Mucosa of stomach (tissue), 1 donor: Measurements from ENCODE around the gene PCGF1.

Source experiments
- H3K27me3 ChIP-seq: one replicate; pipeline ENCODE4 v1.7.0; 2013; ENCODE audit warnings: mild to moderate bottlenecking, low read length; ENCODE audit not compliant: control insufficient read depth, insufficient read depth
- H3K36me3 ChIP-seq: one replicate; pipeline ENCODE4 v1.7.0; 2013; ENCODE audit warnings: low read length; ENCODE audit not compliant: control insufficient read depth, insufficient read depth
- H3K4me1 ChIP-seq: one replicate; pipeline ENCODE4 v1.7.0; 2013; ENCODE audit warnings: mild to moderate bottlenecking, low read length; ENCODE audit not compliant: control insufficient read depth, insufficient read depth
- H3K4me3 ChIP-seq: one replicate; pipeline ENCODE4 v1.7.0; 2013; ENCODE audit warnings: low read length
- H3K9ac ChIP-seq: one replicate; pipeline ENCODE4 v1.7.0; 2013; ENCODE audit warnings: mild to moderate bottlenecking, low read length, moderate library complexity
- H3K9me3 ChIP-seq: one replicate; pipeline ENCODE4 v1.7.0; 2013; ENCODE audit warnings: mild to moderate bottlenecking, low read length, moderate library complexity; ENCODE audit not compliant: control insufficient read depth
- donor health status: Pancreatic carcinoma.

Gene PCGF1

GRCh38 chr2:74507926-74508520, 528 bp upstream of the PCGF1 start:
- Histone ChIP-seq H3K36me3 (no peaks in the 10 kb centered on the region), H3K4me1 (peaks cover 43% of the 10 kb centered on the region), H3K27me3 (peaks cover 43% of the 10 kb centered on the region), H3K9me3 (no peaks in the 10 kb centered on the region), H3K9ac (peak overlapping the region; percentile 91), H3K4me3 (peak overlapping the region; percentile 92)

- Histone ChIP-seq H3K9me3 (no peaks in the 10 kb centered on the region), H3K36me3 (no peaks in the 10 kb centered on the region), H3K4me3 (no peak overlapping the region), H3K9ac (no peak overlapping the region), H3K4me1 (peaks cover 48% of the 10 kb centered on the region), H3K27me3 (peaks cover 28% of the 10 kb centered on the region)
These were observed 1.8 kb downstream of the PCGF1 start for GRCh38 chr2:74505448-74506246.

- Histone ChIP-seq H3K9ac (no peak overlapping the region), H3K36me3 (no peaks in the 10 kb centered on the region), H3K4me1 (peaks cover 52% of the 10 kb centered on the region), H3K4me3 (peak overlapping the region; percentile 88), H3K9me3 (no peaks in the 10 kb centered on the region), H3K27me3 (peaks cover 28% of the 10 kb centered on the region)
These were observed 2.9 kb downstream of the PCGF1 start for GRCh38 chr2:74504591-74504990.

GRCh38 chr2:74503506-74504475, 3.7 kb downstream of the PCGF1 start:
- peak overlapping the region; percentile 88 for H3K4me3 ChIP-seq
- H3K4me1 ChIP-seq: peaks cover 58% of the 10 kb centered on the region
- peaks cover 33% of the 10 kb centered on the region for H3K27me3 ChIP-seq
- H3K9ac ChIP-seq: peak overlapping the region; percentile 99
- H3K9me3 ChIP-seq: no peaks in the 10 kb centered on the region
- no peaks in the 10 kb centered on the region for H3K36me3 ChIP-seq

- H3K9ac ChIP-seq: peak overlapping the region; percentile 99
- H3K4me1 ChIP-seq: peaks cover 58% of the 10 kb centered on the region
- peaks cover 36% of the 10 kb centered on the region for H3K27me3 ChIP-seq
These were observed 4.6 kb downstream of the PCGF1 start for GRCh38 chr2:74502720-74503505.

GRCh38 chr2:74502147-74502719, 5.3 kb downstream of the PCGF1 start:
- H3K4me1 ChIP-seq: peaks cover 63% of the 10 kb centered on the region
- no peaks in the 10 kb centered on the region for H3K9me3 ChIP-seq
- peaks cover 41% of the 10 kb centered on the region for H3K27me3 ChIP-seq
- H3K36me3 ChIP-seq: no peaks in the 10 kb centered on the region
- H3K4me3 ChIP-seq: peak overlapping the region; percentile 88
- H3K9ac ChIP-seq: peak overlapping the region; percentile 99

More at GRCh38 chr2:74502720-74503505, 4.6 kb downstream of the PCGF1 start:
- no peaks in the 10 kb centered on the region for H3K9me3 ChIP-seq
- H3K4me3 ChIP-seq: peak overlapping the region; percentile 88
- no peaks in the 10 kb centered on the region for H3K36me3 ChIP-seq

GRCh38 chr2:74501335-74502071, 6.0 kb downstream of the PCGF1 start:
- Histone ChIP-seq H3K27me3 (peaks cover 46% of the 10 kb centered on the region), H3K36me3 (no peaks in the 10 kb centered on the region), H3K4me1 (peaks cover 58% of the 10 kb centered on the region), H3K9ac (peak overlapping the region; percentile 99), H3K9me3 (no peaks in the 10 kb centered on the region), H3K4me3 (no peak overlapping the region)

GRCh38 chr2:74500578-74500946, 6.9 kb downstream of the PCGF1 start:
- no peak overlapping the region for H3K4me3 ChIP-seq
- H3K4me1 ChIP-seq: peaks cover 49% of the 10 kb centered on the region
- no peak overlapping the region for H3K9ac ChIP-seq
- H3K27me3 ChIP-seq: peaks cover 46% of the 10 kb centered on the region
- H3K36me3 ChIP-seq: no peaks in the 10 kb centered on the region
- no peaks in the 10 kb centered on the region for H3K9me3 ChIP-seq

- Histone ChIP-seq H3K9ac (no peak overlapping the region), H3K4me1 (peaks cover 44% of the 10 kb centered on the region), H3K9me3 (no peaks in the 10 kb centered on the region), H3K36me3 (no peaks in the 10 kb centered on the region), H3K27me3 (peaks cover 46% of the 10 kb centered on the region), H3K4me3 (no peak overlapping the region)
These were observed 7.4 kb downstream of the PCGF1 start for GRCh38 chr2:74499940-74500577.

- H3K9me3 ChIP-seq: no peaks in the 10 kb centered on the region
- peaks cover 39% of the 10 kb centered on the region for H3K4me1 ChIP-seq
- H3K27me3 ChIP-seq: peaks cover 46% of the 10 kb centered on the region
- peak within 1 kb of the TSS; percentile 69 for H3K9ac ChIP-seq
- H3K4me3 ChIP-seq: peak within 1 kb of the TSS; percentile 60
- no peaks in the 10 kb centered on the region for H3K36me3 ChIP-seq
These were observed 8.1 kb downstream of the PCGF1 start, which contains the start of gene LBX2 for GRCh38 chr2:74499267-74499939. LBX2 (minus strand) TSS chr2:74499603; CDS start chr2:74499537, 66 bp downstream.
